ENCODE measurements around the gene ZBTB20. TPM values are rescaled to one million over a fixed set of nuclear protein-coding genes. Genes with fewer than 3 reads are reported as not detected.
A peak's percentile ranks its signal among the peaks of the same experiment; 100 is the strongest.

Gene ZBTB20
- total RNA-seq (10 to 100 TPM in 1 of 2 donors, 1 to 10 TPM in 1; 8.4 to 83.2 TPM), polyA plus RNA-seq (10 to 100 TPM in 1 of 2 donors, under 1 TPM in 1; 0.88 to 32.3 TPM)

GRCh38 chr3:115146418-115147328, at the start of gene ZBTB20:
Gene ZBTB20 (minus strand): TSS chr3:115147288.
- DNase-seq (ENCODE audit: low spot score), result peak; percentile 76
- Histone ChIP-seq H3K36me3 (ENCODE audit: control insufficient read depth in 4 of 4, insufficient read depth in 3 of 4, low read depth in 1 of 4, low read length in 3 of 4) (no peaks in the 10 kb centered on the region), H3K9ac (ENCODE audit: low read depth in 1 of 2, low read length in 2 of 2) (peak within 1 kb of the TSS; percentile 93 to 95), H3K9me3 (ENCODE audit: control insufficient read depth in 4 of 4, low read length in 3 of 4) (no peaks in the 10 kb centered on the region), H3K4me3 (ENCODE audit: low read depth in 1 of 3, low read length in 3 of 3) (peak within 1 kb of the TSS; percentile 84 to 98 (median 88)), H3K27me3 (ENCODE audit: control insufficient read depth in 4 of 4, insufficient read depth in 4 of 4, low read length in 3 of 4) (no peaks in the 10 kb centered on the region), H3K4me1 (ENCODE audit: control insufficient read depth in 4 of 4, insufficient read depth in 4 of 4, low read length in 3 of 4) (peaks cover 0 to 8% (median 2%) of the 10 kb centered on the region in 4 donors), H3K27ac (ENCODE audit: low read depth in 1 of 2, low read length in 2 of 2) (peak within 1 kb of the TSS; percentile 97 to 99)
- TF ChIP-seq ZBTB33 (IDR thresholded peaks at IDR 0.05) (peak; percentile 71), NR2F2 (IDR thresholded peaks at IDR 0.05) (peak; percentile 9), RAD21 (IDR thresholded peaks at IDR 0.05) (no peak), SP1 (IDR thresholded peaks at IDR 0.05) (peak; percentile 3)
- under 1% methylated on average over 72 of the region's 72 CpGs for WGBS

GRCh38 chr3:115194476-115194875, 47.4 kb upstream of the ZBTB20 start:
- no peak for DNase-seq (ENCODE audit: low spot score)
- TF ChIP-seq TAF1 (conservative IDR thresholded peaks at IDR 0.05) (no peak), RAD21 (IDR thresholded peaks at IDR 0.05) (no peak), CTCF (IDR thresholded peaks at IDR 0.05; ENCODE audit: low read depth, low read length, missing input control) (no peak), SP1 (IDR thresholded peaks at IDR 0.05) (no peak), HNF4G (IDR thresholded peaks at IDR 0.05) (no peak), REST (IDR thresholded peaks at IDR 0.05) (no peak), ZBTB33 (IDR thresholded peaks at IDR 0.05) (no peak), JUND (IDR thresholded peaks at IDR 0.05) (no peak), RXRA (IDR thresholded peaks at IDR 0.05) (no peak), FOXA1 (IDR thresholded peaks at IDR 0.05) (no peak), MAX (IDR thresholded peaks at IDR 0.05) (no peak), HNF4A (conservative IDR thresholded peaks at IDR 0.05) (no peak), YY1 (IDR thresholded peaks at IDR 0.05) (no peak), FOXA2 (IDR thresholded peaks at IDR 0.05) (no peak), EGR1 (IDR thresholded peaks at IDR 0.05; ENCODE audit: low read depth in 2 of 2) (no peak), NR2F2 (IDR thresholded peaks at IDR 0.05) (no peak)
- Histone ChIP-seq H3K27me3 (ENCODE audit: control insufficient read depth in 4 of 4, insufficient read depth in 4 of 4, low read length in 3 of 4) (no peaks in the 10 kb centered on the region), H3K27ac (ENCODE audit: low read depth in 1 of 2, low read length in 2 of 2) (no peak overlapping the region), H3K9me3 (ENCODE audit: control insufficient read depth in 4 of 4, low read length in 3 of 4) (no peaks in the 10 kb centered on the region), H3K36me3 (ENCODE audit: control insufficient read depth in 4 of 4, insufficient read depth in 3 of 4, low read depth in 1 of 4, low read length in 3 of 4) (no peaks in the 10 kb centered on the region), H3K4me1 (ENCODE audit: control insufficient read depth in 4 of 4, insufficient read depth in 4 of 4, low read length in 3 of 4) (no peaks in the 10 kb centered on the region), H3K9ac (ENCODE audit: low read depth in 1 of 2, low read length in 2 of 2) (no peak overlapping the region), H3K4me3 (ENCODE audit: low read depth in 1 of 3, low read length in 3 of 3) (no peak overlapping the region)
- WGBS, result 89% methylated on average over 4 of the region's 4 CpGs

Data from liver (tissue), 9 donors.